Transverse colon (tissue), 4 donors: ENCODE data around the gene CYB5R4. TPM values are rescaled to one million over a fixed set of nuclear protein-coding genes. Genes with fewer than 3 reads are reported as not detected.

Experiments
- DNase-seq: peaks from one replicate; pipeline ENCODE4 v3.0.0-alpha.2; 2019
- H3K27ac ChIP-seq, 4 donors: fragments of 200-600 bp; sonication (generic); 2 replicates each; pipeline ENCODE4 v1.5.1; 2016 to 2018; ENCODE audit warnings: inconsistent platforms in 4 of 4
- H3K27me3 ChIP-seq: fragments of 200-600 bp; sonication (generic); 2 replicates; pipeline ENCODE4 v1.5.1; 2017; ENCODE audit warnings: inconsistent platforms
- H3K36me3 ChIP-seq, 4 donors: fragments of 200-600 bp; sonication (generic); 2 replicates each; pipeline ENCODE4 v1.5.1; 2017 to 2019; ENCODE audit warnings: inconsistent platforms in 4 of 4
- H3K4me1 ChIP-seq, 4 donors: fragments of 200-600 bp; sonication (generic); 2 replicates each; pipeline ENCODE4 v1.5.1; 2017 to 2020; ENCODE audit warnings: inconsistent platforms in 4 of 4
- H3K4me3 ChIP-seq, 4 donors: fragments of 200-600 bp; sonication (generic); 1 replicate in 1 of 4; 2 replicates in 3 of 4; pipeline versions ENCODE4 v1.5.1 to v1.6.1; 2017 to 2019; ENCODE audit warnings: inconsistent platforms in 4 of 4
- H3K9me3 ChIP-seq, 2 donors: fragments of 200-600 bp; sonication (generic); 2 replicates each; pipeline ENCODE4 v1.5.1; 2017 to 2019; ENCODE audit warnings: inconsistent platforms in 2 of 2
- EP300 ChIP-seq: sonication (generic); formaldehyde crosslinking; IDR thresholded peaks from one replicate; pipeline ENCODE4 v1.6.1; 2017; ENCODE audit warnings: antibody characterized with exemption, low read depth
- POLR2A ChIP-seq: fragments of 450-650 bp; IDR thresholded peaks from one replicate; pipeline ENCODE4 v1.6.1; 2016; ENCODE audit warnings: antibody characterized with exemption, mild to moderate bottlenecking, moderate library complexity
- POLR2AphosphoS5 ChIP-seq, 3 donors: sonication (generic); formaldehyde crosslinking; IDR thresholded peaks; one replicate each; pipeline ENCODE4 v1.6.1; 2016; ENCODE audit warnings: antibody characterized with exemption in 3 of 3
- WGBS, 2 donors: methylation state at CpG; one replicate each; pipeline ENCODE4 v1.1.5; 2018; ENCODE audit warnings: low coverage in 1 of 2; 5-methylcytosine and 5-hydroxymethylcytosine counted together
- in situ Hi-C, 4 donors: fragments of 200-750 bp; cut with MboI; loops; one replicate each; pipeline versions ENCODE4 v1.15.0 to v1.15.1; 2017; ENCODE audit warnings: low sequenced_read_pairs in 3 of 4, low pct_ligation_motif_present in 1 of 4, low pct_unique_long_range_greater_than_20kb in 1 of 4
- intact Hi-C: fragments of 100-400 bp; cut with DNase I; formaldehyde crosslinking; loops from one replicate; pipeline ENCODE4 v1.15.1; 2023; ENCODE audit warnings: low total_unique reads
- total RNA-seq, 4 donors: library from RNA; depleted of rRNA; stranded (reverse); fragments of >200 nt; gene quantifications; one replicate each; pipeline ENCODE4 v1.1.0, GENCODE V29; 2016
- TF ChIP-seq, protein P1 (sequence below), 5 experiments: fragments of 200-600 bp in 3 of 5; fragments of 450-650 bp in 2 of 5; sonication (generic) in 3 of 5; IDR thresholded peaks; 1 replicate in 2 of 5; 2 replicates in 3 of 5; pipeline ENCODE4 v1.5.1; 2016 to 2017; ENCODE audit warnings: antibody characterized with exemption in 5 of 5, inconsistent platforms in 3 of 5, mild to moderate bottlenecking in 2 of 5, moderate library complexity in 1 of 5

The CYB5R4 gene
- total RNA-seq, 4 donors from 2014 or later: 6.0 to 10.5 (median 8.4) TPM

GRCh38 chr6:83908813-83909212 is 49.3 kb downstream of the CYB5R4 start:
- Histone ChIP-seq H3K9me3 (peaks cover 3 to 8% of the 10 kb centered on the region in 2 donors), H3K4me3 (no peak overlapping the region), H3K27ac (no peak overlapping the region), H3K36me3 (no peaks in the 10 kb centered on the region), H3K4me1 (no peaks in the 10 kb centered on the region), H3K27me3 (no peaks in the 10 kb centered on the region)
- 80 to 88% methylated on average over 1 to 2 of the region's 2 CpGs for WGBS, 2 donors
- no peak for DNase-seq
- in situ Hi-C loops: no loop called here
- TF ChIP-seq POLR2AphosphoS5 (IDR thresholded peaks at IDR 0.05) (no peak), EP300 (no peak), POLR2A (no peak)
- TF ChIP-seq, protein P1, sequence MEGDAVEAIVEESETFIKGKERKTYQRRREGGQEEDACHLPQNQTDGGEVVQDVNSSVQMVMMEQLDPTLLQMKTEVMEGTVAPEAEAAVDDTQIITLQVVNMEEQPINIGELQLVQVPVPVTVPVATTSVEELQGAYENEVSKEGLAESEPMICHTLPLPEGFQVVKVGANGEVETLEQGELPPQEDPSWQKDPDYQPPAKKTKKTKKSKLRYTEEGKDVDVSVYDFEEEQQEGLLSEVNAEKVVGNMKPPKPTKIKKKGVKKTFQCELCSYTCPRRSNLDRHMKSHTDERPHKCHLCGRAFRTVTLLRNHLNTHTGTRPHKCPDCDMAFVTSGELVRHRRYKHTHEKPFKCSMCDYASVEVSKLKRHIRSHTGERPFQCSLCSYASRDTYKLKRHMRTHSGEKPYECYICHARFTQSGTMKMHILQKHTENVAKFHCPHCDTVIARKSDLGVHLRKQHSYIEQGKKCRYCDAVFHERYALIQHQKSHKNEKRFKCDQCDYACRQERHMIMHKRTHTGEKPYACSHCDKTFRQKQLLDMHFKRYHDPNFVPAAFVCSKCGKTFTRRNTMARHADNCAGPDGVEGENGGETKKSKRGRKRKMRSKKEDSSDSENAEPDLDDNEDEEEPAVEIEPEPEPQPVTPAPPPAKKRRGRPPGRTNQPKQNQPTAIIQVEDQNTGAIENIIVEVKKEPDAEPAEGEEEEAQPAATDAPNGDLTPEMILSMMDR (IDR thresholded peaks at IDR 0.05): no peak
- intact Hi-C loops: no loop called here

DNA sequence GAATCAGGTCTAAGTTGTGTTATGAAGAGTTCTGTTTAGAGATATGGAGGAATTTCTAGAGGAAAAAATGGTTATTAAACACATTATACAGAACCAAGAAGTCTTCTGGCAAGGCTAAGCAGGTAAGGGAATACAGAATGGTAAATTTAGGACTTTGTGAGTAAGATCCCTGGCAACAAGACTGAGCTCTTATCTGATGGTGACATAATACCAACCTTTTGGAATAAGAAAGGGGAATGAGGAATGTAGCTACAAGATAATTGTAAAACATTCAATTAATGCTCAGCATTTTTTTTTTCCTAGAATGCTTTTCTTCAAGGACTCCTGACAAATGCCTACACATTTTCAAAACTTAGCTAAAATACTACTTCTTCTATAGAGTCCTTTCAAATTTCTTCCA is 51.8 kb downstream of the CYB5R4 start:
- H3K36me3 ChIP-seq: no peaks in the 10 kb centered on the region
- DNase-seq: no peak
- no peaks in the 10 kb centered on the region for H3K27me3 ChIP-seq
- intact Hi-C loops: no loop called here
- H3K4me1 ChIP-seq: no peaks in the 10 kb centered on the region
- H3K9me3 ChIP-seq: no peaks in the 10 kb centered on the region
- in situ Hi-C loops: no loop called here
- no peak overlapping the region for H3K4me3 ChIP-seq
- no peak overlapping the region for H3K27ac ChIP-seq
- no peak for TF ChIP-seq EP300
- TF ChIP-seq, protein P1 (IDR thresholded peaks at IDR 0.05): no peak
- no peak for TF ChIP-seq POLR2A
- TF ChIP-seq POLR2AphosphoS5 (IDR thresholded peaks at IDR 0.05): no peak

DNA sequence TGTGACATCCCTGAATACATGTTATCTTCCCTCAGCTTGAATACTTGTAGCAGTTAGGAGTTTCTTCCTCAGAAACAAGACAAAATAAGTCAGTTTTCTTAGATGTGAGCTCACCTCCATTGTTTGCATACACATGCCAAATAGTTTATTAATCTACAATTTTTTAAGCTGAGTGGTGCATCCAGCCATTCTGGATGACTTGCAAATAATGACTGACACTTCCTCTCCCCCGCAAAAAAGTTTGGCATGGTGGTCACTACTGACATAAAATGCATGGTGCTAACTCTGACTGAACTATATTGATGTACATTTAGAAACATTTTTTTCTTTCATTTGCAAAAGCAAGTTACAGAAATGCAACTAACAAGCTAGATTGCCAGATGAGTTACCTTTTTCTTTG is 55.5 kb downstream of the CYB5R4 start:
- Histone ChIP-seq H3K36me3 (no peaks in the 10 kb centered on the region), H3K4me3 (no peak overlapping the region), H3K27me3 (no peaks in the 10 kb centered on the region), H3K4me1 (no peaks in the 10 kb centered on the region), H3K27ac (no peak overlapping the region), H3K9me3 (no peaks in the 10 kb centered on the region)
- in situ Hi-C loops (no loop called here), intact Hi-C loops (no loop called here)
- no peak for DNase-seq
- TF ChIP-seq EP300 (no peak), POLR2AphosphoS5 (IDR thresholded peaks at IDR 0.05) (no peak), POLR2A (no peak)
- TF ChIP-seq, protein P1 (IDR thresholded peaks at IDR 0.05): no peak
- 94 to 100% methylated on average over 1 of the region's 1 CpG for WGBS, 2 donors

DNA sequence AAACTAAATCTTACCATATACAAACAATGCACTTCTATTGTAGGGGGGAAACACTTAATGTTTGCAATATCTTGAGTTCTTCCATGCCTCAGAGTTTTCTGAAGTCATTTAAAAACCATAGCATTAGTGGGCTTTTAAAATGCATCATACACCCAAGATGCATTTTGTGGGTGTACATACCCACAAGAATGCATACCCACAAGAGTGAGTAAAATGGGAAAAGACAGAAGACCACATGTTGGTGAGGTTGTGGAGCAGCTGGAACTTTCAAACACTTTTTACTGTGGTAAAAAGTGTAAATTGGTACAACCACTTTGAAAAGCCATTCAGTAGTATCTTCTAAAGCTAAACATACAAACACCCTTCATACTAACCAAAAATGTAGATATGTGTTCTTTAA is 57.5 kb downstream of the CYB5R4 start:
- DNase-seq: no peak
- H3K27me3 ChIP-seq: no peaks in the 10 kb centered on the region
- no peaks in the 10 kb centered on the region for H3K4me1 ChIP-seq
- TF ChIP-seq EP300 (no peak), POLR2AphosphoS5 (IDR thresholded peaks at IDR 0.05) (no peak), POLR2A (no peak)
- TF ChIP-seq, protein P1 (IDR thresholded peaks at IDR 0.05): no peak
- no peak overlapping the region for H3K27ac ChIP-seq
- in situ Hi-C loops: no loop called here
- H3K9me3 ChIP-seq: no peaks in the 10 kb centered on the region
- no peak overlapping the region for H3K4me3 ChIP-seq
- peaks cover 0 to 11% (median 0%) of the 10 kb centered on the region in 4 donors for H3K36me3 ChIP-seq
- intact Hi-C loops: no loop called here
